Measurements from ENCODE around the gene OR13C2. TPM values are rescaled to one million over a fixed set of nuclear protein-coding genes. Genes with fewer than 3 reads are reported as not detected.
"Not testable (repeated sequence)": the region's sequence is repeated elsewhere in the genome, so short reads cannot be mapped to it uniquely, and the experiment has no call there.

Gene OR13C2, protein sequence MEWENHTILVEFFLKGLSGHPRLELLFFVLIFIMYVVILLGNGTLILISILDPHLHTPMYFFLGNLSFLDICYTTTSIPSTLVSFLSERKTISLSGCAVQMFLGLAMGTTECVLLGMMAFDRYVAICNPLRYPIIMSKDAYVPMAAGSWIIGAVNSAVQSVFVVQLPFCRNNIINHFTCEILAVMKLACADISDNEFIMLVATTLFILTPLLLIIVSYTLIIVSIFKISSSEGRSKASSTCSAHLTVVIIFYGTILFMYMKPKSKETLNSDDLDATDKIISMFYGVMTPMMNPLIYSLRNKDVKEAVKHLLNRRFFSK
- total RNA-seq = not detected

DNA sequence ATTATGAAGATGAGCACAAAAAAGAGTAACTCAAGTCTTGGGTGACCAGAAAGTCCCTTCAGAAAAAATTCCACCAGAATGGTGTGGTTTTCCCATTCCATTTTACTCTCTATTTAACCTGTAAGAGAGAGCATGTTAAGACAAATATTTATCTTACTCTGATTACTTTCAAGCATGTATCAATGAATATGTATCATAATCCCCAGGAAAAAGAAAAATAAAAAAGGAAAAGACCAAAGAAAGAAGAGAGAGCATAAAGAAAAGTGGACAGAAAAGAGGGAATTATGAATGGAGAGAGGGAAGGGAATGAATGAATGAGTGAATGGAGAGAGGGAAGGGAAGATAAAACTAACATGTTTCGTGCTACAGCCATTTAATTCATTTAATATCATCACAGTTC is at the start of gene OR13C2:
Gene OR13C2, minus strand, starts transcription at position 101 of the 400 bp plus-strand sequence. Its CDS starts 0 bp downstream, at position 101.
- not testable (repeated sequence) for H3K36me3 ChIP-seq (ENCODE audit: control insufficient read depth in 3 of 3, insufficient read depth in 3 of 3, low read length in 3 of 3); H3K27me3 ChIP-seq (ENCODE audit: control insufficient read depth in 3 of 3, insufficient read depth in 3 of 3, low read length in 3 of 3); H3K4me1 ChIP-seq (ENCODE audit: control insufficient read depth in 3 of 3, insufficient read depth in 3 of 3, low read length in 3 of 3); H3K9me3 ChIP-seq (ENCODE audit: control insufficient read depth in 3 of 3, low read length in 3 of 3); H3K27ac ChIP-seq (ENCODE audit: low read depth, low read length); H3K4me3 ChIP-seq (ENCODE audit: low read length in 3 of 3); H3K9ac ChIP-seq (ENCODE audit: low read depth in 1 of 3, low read length in 3 of 3)

DNA sequence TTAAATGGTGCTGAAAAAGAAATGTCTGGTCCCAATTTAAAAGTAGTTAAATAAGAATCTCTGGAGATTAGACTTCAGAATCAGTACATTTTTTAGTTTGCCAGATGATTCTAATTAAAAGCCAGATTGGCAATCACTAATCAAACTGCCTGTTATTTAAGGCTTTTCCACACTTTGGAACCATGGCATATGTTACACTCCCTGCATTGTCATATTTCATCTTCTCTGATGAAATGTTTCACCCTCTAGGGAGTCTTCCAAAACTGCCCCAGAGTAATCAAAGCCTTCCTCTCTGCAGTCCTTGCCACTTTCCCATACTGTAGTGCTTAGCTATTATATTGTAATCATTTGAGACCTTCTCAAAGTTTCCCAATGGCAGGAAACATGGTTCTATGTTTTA is 30.0 kb upstream of the OR13C2 start:
- H3K36me3 ChIP-seq (ENCODE audit: control insufficient read depth in 3 of 3, insufficient read depth in 3 of 3, low read length in 3 of 3) = no peaks in the 10 kb centered on the region
- H3K27ac ChIP-seq (ENCODE audit: low read depth, low read length) = no peak overlapping the region
- H3K9ac ChIP-seq (ENCODE audit: low read depth in 1 of 3, low read length in 3 of 3) = no peak overlapping the region
- no peaks in the 10 kb centered on the region for H3K27me3 ChIP-seq (ENCODE audit: control insufficient read depth in 3 of 3, insufficient read depth in 3 of 3, low read length in 3 of 3)
- no peak overlapping the region for H3K4me3 ChIP-seq (ENCODE audit: low read length in 3 of 3)
- no peaks in the 10 kb centered on the region for H3K4me1 ChIP-seq (ENCODE audit: control insufficient read depth in 3 of 3, insufficient read depth in 3 of 3, low read length in 3 of 3)
- peaks cover 6 to 14% (median 12%) of the 10 kb centered on the region in 3 donors for H3K9me3 ChIP-seq (ENCODE audit: control insufficient read depth in 3 of 3, low read length in 3 of 3)

DNA sequence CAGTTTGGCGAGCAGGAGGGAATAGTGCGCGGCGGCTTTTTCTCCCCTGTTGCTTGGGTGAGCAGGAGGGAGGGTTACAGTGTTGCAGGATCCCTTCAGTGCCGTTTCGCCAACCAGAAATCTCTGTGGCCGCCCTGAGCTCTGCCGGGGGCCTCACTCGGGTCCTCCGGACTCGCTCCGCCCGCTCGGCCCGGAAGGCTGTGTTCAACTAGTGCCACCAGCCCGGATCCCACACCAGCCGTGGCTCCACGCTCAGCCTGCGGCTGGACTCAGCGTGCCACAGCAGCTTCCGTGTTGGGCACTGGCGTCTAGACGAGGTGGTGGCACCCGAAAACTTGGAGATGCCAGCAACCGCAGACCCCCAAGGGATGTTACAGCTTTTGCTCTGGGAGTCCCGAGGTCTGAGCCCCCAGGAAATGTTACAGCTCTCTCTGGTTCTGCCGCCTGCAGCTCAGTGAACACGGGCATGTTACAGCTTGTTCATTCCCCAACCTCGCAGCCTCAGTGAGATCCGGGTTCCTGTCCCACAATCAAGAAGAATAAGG is 28.6 kb upstream of the OR13C2 start:
- no peaks in the 10 kb centered on the region for H3K27me3 ChIP-seq (ENCODE audit: control insufficient read depth in 3 of 3, insufficient read depth in 3 of 3, low read length in 3 of 3)
- H3K36me3 ChIP-seq (ENCODE audit: control insufficient read depth in 3 of 3, insufficient read depth in 3 of 3, low read length in 3 of 3) = no peaks in the 10 kb centered on the region
- no peak overlapping the region for H3K9ac ChIP-seq (ENCODE audit: low read depth in 1 of 3, low read length in 3 of 3)
- H3K4me1 ChIP-seq (ENCODE audit: control insufficient read depth in 3 of 3, insufficient read depth in 3 of 3, low read length in 3 of 3) = no peaks in the 10 kb centered on the region
- H3K27ac ChIP-seq (ENCODE audit: low read depth, low read length) = no peak overlapping the region
- no peak overlapping the region for H3K4me3 ChIP-seq (ENCODE audit: low read length in 3 of 3)
- peaks cover 0 to 9% (median 8%) of the 10 kb centered on the region in 3 donors for H3K9me3 ChIP-seq (ENCODE audit: control insufficient read depth in 3 of 3, low read length in 3 of 3)

DNA sequence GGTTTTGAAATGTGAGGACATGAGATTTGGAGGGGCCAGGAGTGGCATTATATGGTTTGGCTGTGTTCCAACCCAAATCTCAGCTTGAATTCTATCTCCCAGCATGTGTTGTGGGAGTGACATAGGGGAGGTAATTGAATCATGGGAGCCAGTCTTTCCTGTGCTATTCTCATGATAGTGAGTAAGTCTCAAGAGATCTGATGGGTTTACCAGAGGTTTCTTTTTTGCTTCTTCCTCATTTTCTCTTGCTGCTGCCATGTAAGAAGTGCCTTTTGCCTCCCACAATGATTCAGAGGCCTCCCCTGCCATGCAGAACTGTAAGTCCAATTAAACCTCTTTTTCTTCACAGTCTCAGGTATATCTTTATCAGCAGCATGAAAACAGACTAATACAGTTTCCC is 20.5 kb upstream of the OR13C2 start:
- not testable (repeated sequence) for H3K9ac ChIP-seq (ENCODE audit: low read depth in 1 of 3, low read length in 3 of 3); H3K4me1 ChIP-seq (ENCODE audit: control insufficient read depth in 3 of 3, insufficient read depth in 3 of 3, low read length in 3 of 3); H3K4me3 ChIP-seq (ENCODE audit: low read length in 3 of 3); H3K36me3 ChIP-seq (ENCODE audit: control insufficient read depth in 3 of 3, insufficient read depth in 3 of 3, low read length in 3 of 3); H3K27ac ChIP-seq (ENCODE audit: low read depth, low read length); H3K27me3 ChIP-seq (ENCODE audit: control insufficient read depth in 3 of 3, insufficient read depth in 3 of 3, low read length in 3 of 3); H3K9me3 ChIP-seq (ENCODE audit: control insufficient read depth in 3 of 3, low read length in 3 of 3)

DNA sequence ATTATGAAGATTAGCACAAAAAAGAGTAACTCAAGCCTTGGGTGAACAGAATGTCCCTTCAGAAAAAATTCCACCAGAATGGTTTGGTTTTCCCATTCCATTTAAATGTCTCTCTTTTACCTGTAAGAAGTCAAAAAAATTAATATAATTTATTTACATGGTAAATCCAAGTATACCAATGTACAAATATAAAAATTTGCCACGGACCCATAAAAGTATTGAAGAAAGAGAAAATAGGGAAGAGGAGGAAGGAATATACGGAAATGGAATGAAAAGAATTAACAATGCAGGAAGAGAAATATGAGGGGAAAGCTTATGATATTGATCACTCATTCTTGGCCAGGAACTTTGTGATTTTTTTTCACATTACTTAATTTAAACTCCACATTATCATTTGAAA is 12.7 kb upstream of the OR13C2 start, which contains the start of gene OR13C9:
Gene OR13C9, minus strand, starts transcription at position 101 of the 400 bp plus-strand sequence. Its CDS starts 0 bp downstream, at position 101.
- Histone ChIP-seq H3K36me3 (ENCODE audit: control insufficient read depth in 3 of 3, insufficient read depth in 3 of 3, low read length in 3 of 3) (no peaks in the 10 kb centered on the region), H3K27ac (ENCODE audit: low read depth, low read length) (no peak within 1 kb of the TSS), H3K9me3 (ENCODE audit: control insufficient read depth in 3 of 3, low read length in 3 of 3) (no peaks in the 10 kb centered on the region), H3K9ac (ENCODE audit: low read depth in 1 of 3, low read length in 3 of 3) (no peak within 1 kb of the TSS), H3K27me3 (ENCODE audit: control insufficient read depth in 3 of 3, insufficient read depth in 3 of 3, low read length in 3 of 3) (no peaks in the 10 kb centered on the region), H3K4me3 (ENCODE audit: low read length in 3 of 3) (no peak within 1 kb of the TSS), H3K4me1 (ENCODE audit: control insufficient read depth in 3 of 3, insufficient read depth in 3 of 3, low read length in 3 of 3) (no peaks in the 10 kb centered on the region)

DNA sequence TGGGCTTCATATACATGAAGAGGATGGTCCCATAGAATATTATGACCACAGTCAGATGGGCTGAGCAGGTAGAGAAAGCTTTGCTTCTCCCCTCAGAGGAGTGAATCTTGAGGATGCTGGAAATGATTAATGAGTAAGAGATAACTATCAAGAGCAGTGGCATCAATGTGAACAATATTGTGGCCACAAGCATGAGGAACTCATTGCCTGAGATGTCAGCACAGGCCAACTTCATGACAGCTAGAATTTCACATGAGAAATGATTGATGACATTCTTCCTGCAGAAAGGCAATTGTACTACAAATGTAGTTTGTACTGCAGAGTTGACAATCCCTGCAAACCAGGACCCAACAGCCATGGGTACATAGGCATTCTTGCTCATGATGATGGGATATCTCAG is 12.0 kb upstream of the OR13C2 start:
- H3K9me3 ChIP-seq (ENCODE audit: control insufficient read depth in 3 of 3, low read length in 3 of 3) = no peaks in the 10 kb centered on the region
- no peaks in the 10 kb centered on the region for H3K27me3 ChIP-seq (ENCODE audit: control insufficient read depth in 3 of 3, insufficient read depth in 3 of 3, low read length in 3 of 3)
- no peaks in the 10 kb centered on the region for H3K36me3 ChIP-seq (ENCODE audit: control insufficient read depth in 3 of 3, insufficient read depth in 3 of 3, low read length in 3 of 3)
- H3K9ac ChIP-seq (ENCODE audit: low read depth in 1 of 3, low read length in 3 of 3) = no peak overlapping the region
- no peaks in the 10 kb centered on the region for H3K4me1 ChIP-seq (ENCODE audit: control insufficient read depth in 3 of 3, insufficient read depth in 3 of 3, low read length in 3 of 3)
- H3K4me3 ChIP-seq (ENCODE audit: low read length in 3 of 3) = no peak overlapping the region
- H3K27ac ChIP-seq (ENCODE audit: low read depth, low read length) = no peak overlapping the region

DNA sequence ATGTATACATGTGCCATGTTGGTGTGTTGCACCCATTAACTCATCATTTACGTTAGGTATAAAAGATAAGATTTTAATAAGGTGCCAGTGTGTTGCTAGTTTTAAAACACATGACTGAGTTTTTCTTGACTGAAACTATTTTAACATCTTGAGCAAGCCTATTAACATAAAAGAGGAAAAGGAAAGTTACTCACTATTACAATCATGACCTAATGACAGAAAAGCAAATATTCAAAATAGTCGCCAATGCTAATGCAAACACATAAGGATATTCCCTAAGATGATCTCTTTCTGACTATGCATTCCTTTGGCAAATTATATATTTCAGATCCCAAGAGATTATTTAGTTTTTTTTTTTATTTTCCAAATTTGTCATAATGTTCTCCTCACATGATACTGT is 5.8 kb upstream of the OR13C2 start:
- H3K27me3 ChIP-seq (ENCODE audit: control insufficient read depth in 3 of 3, insufficient read depth in 3 of 3, low read length in 3 of 3) = no peaks in the 10 kb centered on the region
- no peak overlapping the region for H3K27ac ChIP-seq (ENCODE audit: low read depth, low read length)
- H3K9ac ChIP-seq (ENCODE audit: low read depth in 1 of 3, low read length in 3 of 3) = no peak overlapping the region
- no peak overlapping the region for H3K4me3 ChIP-seq (ENCODE audit: low read length in 3 of 3)
- H3K4me1 ChIP-seq (ENCODE audit: control insufficient read depth in 3 of 3, insufficient read depth in 3 of 3, low read length in 3 of 3) = no peaks in the 10 kb centered on the region
- H3K36me3 ChIP-seq (ENCODE audit: control insufficient read depth in 3 of 3, insufficient read depth in 3 of 3, low read length in 3 of 3) = no peaks in the 10 kb centered on the region
- no peaks in the 10 kb centered on the region for H3K9me3 ChIP-seq (ENCODE audit: control insufficient read depth in 3 of 3, low read length in 3 of 3)

DNA sequence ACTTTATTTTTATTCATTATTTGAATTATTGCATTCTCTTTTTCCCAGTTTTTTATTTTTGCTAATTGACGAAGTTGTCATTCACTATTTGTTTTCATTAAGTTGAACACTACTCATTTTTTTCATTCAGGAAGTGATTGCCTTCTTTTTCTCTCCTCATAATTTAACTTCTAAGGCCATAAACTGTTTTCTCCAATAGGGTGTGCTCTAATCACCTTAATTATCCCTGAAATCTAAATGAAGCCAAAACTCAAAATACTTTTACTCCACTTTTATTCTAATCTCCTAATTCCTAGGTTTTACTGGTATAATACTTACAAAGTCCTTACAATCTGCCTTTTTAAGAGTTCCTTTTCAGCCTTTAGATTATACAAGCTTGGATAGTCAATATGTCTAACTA is 2.9 kb upstream of the OR13C2 start:
- H3K9me3 ChIP-seq (ENCODE audit: control insufficient read depth in 3 of 3, low read length in 3 of 3) = no peaks in the 10 kb centered on the region
- H3K36me3 ChIP-seq (ENCODE audit: control insufficient read depth in 3 of 3, insufficient read depth in 3 of 3, low read length in 3 of 3) = no peaks in the 10 kb centered on the region
- H3K27me3 ChIP-seq (ENCODE audit: control insufficient read depth in 3 of 3, insufficient read depth in 3 of 3, low read length in 3 of 3) = no peaks in the 10 kb centered on the region
- no peaks in the 10 kb centered on the region for H3K4me1 ChIP-seq (ENCODE audit: control insufficient read depth in 3 of 3, insufficient read depth in 3 of 3, low read length in 3 of 3)
- H3K4me3 ChIP-seq (ENCODE audit: low read length in 3 of 3) = no peak overlapping the region
- no peak overlapping the region for H3K27ac ChIP-seq (ENCODE audit: low read depth, low read length)
- no peak overlapping the region for H3K9ac ChIP-seq (ENCODE audit: low read depth in 1 of 3, low read length in 3 of 3)

DNA sequence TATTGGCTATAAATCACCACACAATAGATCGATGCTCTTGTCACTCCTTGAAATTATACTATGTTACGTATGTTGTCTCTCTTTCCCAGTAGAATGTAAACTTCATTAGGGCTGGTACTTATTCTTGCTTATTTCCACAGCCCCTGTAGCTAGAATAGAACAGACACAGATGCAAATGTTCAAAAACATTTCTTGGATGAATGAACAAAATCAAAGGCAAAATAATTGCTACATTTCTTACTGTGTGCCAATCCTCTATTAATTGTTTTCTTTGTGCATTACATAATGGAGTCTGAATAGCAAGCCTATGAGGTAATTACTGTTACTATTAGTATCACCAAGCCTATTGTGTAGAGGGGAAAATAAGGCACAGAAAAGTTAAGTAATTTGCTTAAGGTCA is 725 bp upstream of the OR13C2 start:
- no peaks in the 10 kb centered on the region for H3K36me3 ChIP-seq (ENCODE audit: control insufficient read depth in 3 of 3, insufficient read depth in 3 of 3, low read length in 3 of 3)

DNA sequence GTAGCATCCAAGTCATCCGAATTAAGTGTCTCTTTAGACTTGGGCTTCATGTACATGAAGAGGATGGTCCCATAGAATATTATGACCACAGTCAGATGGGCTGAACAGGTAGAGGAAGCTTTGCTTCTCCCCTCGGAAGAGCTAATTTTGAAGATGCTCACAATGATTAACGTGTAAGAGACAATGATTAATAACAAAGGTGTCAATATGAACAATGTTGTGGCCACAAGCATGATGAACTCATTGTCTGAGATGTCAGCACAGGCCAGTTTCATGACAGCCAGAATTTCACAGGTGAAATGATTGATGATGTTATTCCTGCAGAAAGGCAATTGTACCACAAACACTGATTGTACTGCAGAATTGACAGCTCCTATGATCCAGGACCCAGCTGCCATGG is 626 bp downstream of the OR13C2 start:
- Histone ChIP-seq H3K4me3 (ENCODE audit: low read length in 3 of 3) (no peak overlapping the region), H3K27ac (ENCODE audit: low read depth, low read length) (no peak overlapping the region)

More for the DNA sequence above, 725 bp upstream of the OR13C2 start:
- no peaks in the 10 kb centered on the region for H3K27me3 ChIP-seq (ENCODE audit: control insufficient read depth in 3 of 3, insufficient read depth in 3 of 3, low read length in 3 of 3)
- H3K4me3 ChIP-seq (ENCODE audit: low read length in 3 of 3) = no peak overlapping the region
- no peak overlapping the region for H3K9ac ChIP-seq (ENCODE audit: low read depth in 1 of 3, low read length in 3 of 3)
- no peaks in the 10 kb centered on the region for H3K9me3 ChIP-seq (ENCODE audit: control insufficient read depth in 3 of 3, low read length in 3 of 3)
- no peaks in the 10 kb centered on the region for H3K4me1 ChIP-seq (ENCODE audit: control insufficient read depth in 3 of 3, insufficient read depth in 3 of 3, low read length in 3 of 3)
- no peak overlapping the region for H3K27ac ChIP-seq (ENCODE audit: low read depth, low read length)

More for the DNA sequence above, 626 bp downstream of the OR13C2 start:
- Histone ChIP-seq H3K9me3 (ENCODE audit: control insufficient read depth in 3 of 3, low read length in 3 of 3) (no peaks in the 10 kb centered on the region), H3K27me3 (ENCODE audit: control insufficient read depth in 3 of 3, insufficient read depth in 3 of 3, low read length in 3 of 3) (no peaks in the 10 kb centered on the region), H3K36me3 (ENCODE audit: control insufficient read depth in 3 of 3, insufficient read depth in 3 of 3, low read length in 3 of 3) (no peaks in the 10 kb centered on the region), H3K9ac (ENCODE audit: low read depth in 1 of 3, low read length in 3 of 3) (no peak overlapping the region), H3K4me1 (ENCODE audit: control insufficient read depth in 3 of 3, insufficient read depth in 3 of 3, low read length in 3 of 3) (no peaks in the 10 kb centered on the region)

Measured in skeletal muscle tissue (tissue), 4 donors.